Embryonic facial prominence (tissue), 1 donor: ENCODE results near the gene PJA1.

Experiments
- DNase-seq: peaks from one replicate; pipeline ENCODE4 v3.0.0-alpha.2; 2016; ENCODE audit errors: extremely low spot score

PJA1 gene

GRCh38 chrX:69165087-69165651, at the start of gene PJA1:
TSS of gene PJA1 (minus strand) at chrX:69165453. CDS start at chrX:69163073, 2,380 bp downstream.
- DNase-seq: no peak

- no peak for DNase-seq
Observed at GRCh38 chrX:69214463-69214862, 49.2 kb upstream of the PJA1 start.

- DNase-seq: no peak
Observed at GRCh38 chrX:69211701-69212100, 46.4 kb upstream of the PJA1 start.

- DNase-seq: no peak
Observed at GRCh38 chrX:69210581-69210980, 45.3 kb upstream of the PJA1 start.

GRCh38 chrX:69207216-69207615, 42.0 kb upstream of the PJA1 start:
- DNase-seq: no peak

GRCh38 chrX:69203638-69204037, 38.4 kb upstream of the PJA1 start:
- no peak for DNase-seq

GRCh38 chrX:69197690-69198089, 32.4 kb upstream of the PJA1 start:
- DNase-seq: no peak

- no peak for DNase-seq
Observed at GRCh38 chrX:69196666-69197065, 31.4 kb upstream of the PJA1 start.

GRCh38 chrX:69195810-69196209, 30.6 kb upstream of the PJA1 start:
- no peak for DNase-seq

GRCh38 chrX:69195192-69195591, 29.9 kb upstream of the PJA1 start:
- no peak for DNase-seq

- no peak for DNase-seq
Observed at GRCh38 chrX:69192603-69193002, 27.4 kb upstream of the PJA1 start.

GRCh38 chrX:69189576-69190371, 24.5 kb upstream of the PJA1 start:
- DNase-seq: peak; percentile 9

- no peak for DNase-seq
Observed at GRCh38 chrX:69186651-69187050, 21.4 kb upstream of the PJA1 start.

- no peak for DNase-seq
Observed at GRCh38 chrX:69185886-69186285, 20.6 kb upstream of the PJA1 start.

- no peak for DNase-seq
Observed at GRCh38 chrX:69185141-69185540, 19.9 kb upstream of the PJA1 start.

GRCh38 chrX:69182818-69183380, 17.6 kb upstream of the PJA1 start:
- no peak for DNase-seq

- DNase-seq: no peak
Observed at GRCh38 chrX:69179380-69179911, 14.2 kb upstream of the PJA1 start.

- no peak for DNase-seq
Observed at GRCh38 chrX:69178592-69178991, 13.3 kb upstream of the PJA1 start.

GRCh38 chrX:69177511-69178162, 12.4 kb upstream of the PJA1 start:
- DNase-seq: no peak

GRCh38 chrX:69176053-69176452, 10.8 kb upstream of the PJA1 start:
- DNase-seq: no peak

GRCh38 chrX:69173906-69174305, 8.7 kb upstream of the PJA1 start:
- DNase-seq: no peak

GRCh38 chrX:69172937-69173336, 7.7 kb upstream of the PJA1 start:
- no peak for DNase-seq
